Subcutaneous adipose tissue (tissue), 4 donors: ENCODE results near the gene CCSAP. TPM values are rescaled to one million over a fixed set of nuclear protein-coding genes. Genes with fewer than 3 reads are reported as not detected.

Experiments
- CTCF ChIP-seq: fragments of 450-650 bp; IDR thresholded peaks from one replicate; pipeline ENCODE4 v1.5.1; 2016; ENCODE audit warnings: low read depth, mild to moderate bottlenecking, control low read depth, antibody characterized with exemption, moderate library complexity
- total RNA-seq, 4 donors: library from RNA; depleted of rRNA; stranded (reverse); fragments of >200 nt; gene quantifications; one replicate each; pipeline ENCODE4 v1.1.0, GENCODE V29; 2016

The CCSAP gene
- total RNA-seq, 4 donors from 2014 or later, result 5.4 to 15.6 (median 7.1) TPM

GRCh38 chr1:229285440-229285839 is 57.4 kb downstream of the CCSAP start:
- TF ChIP-seq CTCF, result no peak

GRCh38 chr1:229284887-229285286 is 58.0 kb downstream of the CCSAP start:
- TF ChIP-seq CTCF, result no peak

GRCh38 chr1:229283183-229283611 is 59.6 kb downstream of the CCSAP start:
- no peak for TF ChIP-seq CTCF

GRCh38 chr1:229282295-229282823 is 60.5 kb downstream of the CCSAP start:
- TF ChIP-seq CTCF, result no peak

- TF ChIP-seq CTCF, result no peak
Observed at GRCh38 chr1:229281339-229281926, 61.4 kb downstream of the CCSAP start.

- TF ChIP-seq CTCF, result no peak
Observed at GRCh38 chr1:229280921-229281320, 61.9 kb downstream of the CCSAP start.

- no peak for TF ChIP-seq CTCF
Observed at GRCh38 chr1:229280037-229280828, 62.6 kb downstream of the CCSAP start.
